Mesendoderm (in vitro differentiated cells): ENCODE data around the gene KIAA0825.

Experiments used
- DNase-seq: peaks from one replicate; pipeline ENCODE4 v3.0.0; 2013
- H2AK5ac ChIP-seq: 2 replicates; pipeline ENCODE4 v1.6.1; 2013; ENCODE audit warnings: low read length, inconsistent platforms
- H2BK120ac ChIP-seq: 2 replicates; pipeline ENCODE4 v1.6.1; 2013; ENCODE audit warnings: low read depth, mild to moderate bottlenecking, low read length, moderate library complexity, mixed read lengths
- H2BK15ac ChIP-seq: replicated peaks from 2 replicates; pipeline ENCODE4 v1.6.1; 2013; ENCODE audit warnings: low read depth, mild to moderate bottlenecking, moderate library complexity
- H2BK5ac ChIP-seq: 2 replicates; pipeline ENCODE4 v1.6.1; 2013; ENCODE audit warnings: low read length, inconsistent platforms
- H3K18ac ChIP-seq: 2 replicates; pipeline ENCODE4 v1.6.1; 2013; ENCODE audit warnings: mild to moderate bottlenecking, low read length, mixed read lengths
- H3K23ac ChIP-seq: one replicate; pipeline ENCODE4 v1.6.1; 2013; ENCODE audit warnings: low read length
- H3K27ac ChIP-seq: 2 replicates; pipeline ENCODE4 v1.5.1; 2013; ENCODE audit warnings: low read depth, mild to moderate bottlenecking, inconsistent platforms, low read length, moderate library complexity
- H3K27me3 ChIP-seq: 2 replicates; pipeline ENCODE4 v1.6.1; 2013; ENCODE audit warnings: low read length, control low read depth, mild to moderate bottlenecking, inconsistent platforms; ENCODE audit not compliant: insufficient read depth, poor library complexity
- H3K36me3 ChIP-seq: 2 replicates; pipeline ENCODE4 v1.6.1; 2013; ENCODE audit warnings: low read length, inconsistent platforms; ENCODE audit not compliant: control insufficient read depth, insufficient read depth
- H3K4ac ChIP-seq: one replicate; pipeline ENCODE4 v1.6.1; 2013; ENCODE audit warnings: low read depth, mild to moderate bottlenecking, low read length, moderate library complexity
- H3K4me1 ChIP-seq: 2 replicates; pipeline ENCODE4 v1.6.1; 2013; ENCODE audit warnings: low read depth, low read length, inconsistent platforms; ENCODE audit not compliant: control insufficient read depth
- H3K4me2 ChIP-seq: 2 replicates; pipeline ENCODE4 v1.6.1; 2013; ENCODE audit warnings: low read length
- H3K4me3 ChIP-seq: 2 replicates; pipeline ENCODE4 v1.5.1; 2013; ENCODE audit warnings: mild to moderate bottlenecking, low read length
- H3K56ac ChIP-seq: one replicate; pipeline ENCODE4 v1.6.1; 2013; ENCODE audit warnings: low read length
- H3K79me1 ChIP-seq: 2 replicates; pipeline ENCODE4 v1.6.1; 2013; ENCODE audit warnings: low read length, inconsistent platforms
- H3K79me2 ChIP-seq: 2 replicates; pipeline ENCODE4 v1.6.1; 2013; ENCODE audit warnings: mild to moderate bottlenecking, low read length; ENCODE audit not compliant: control insufficient read depth, insufficient read depth
- H3K9ac ChIP-seq: 2 replicates; pipeline ENCODE4 v1.6.1; 2013; ENCODE audit warnings: low read length, inconsistent platforms
- H4K5ac ChIP-seq: one replicate; pipeline ENCODE4 v1.6.1; 2013; ENCODE audit warnings: low read length
- H4K8ac ChIP-seq: one replicate; pipeline ENCODE4 v1.6.1; 2013; ENCODE audit warnings: low read depth, mild to moderate bottlenecking, control low read depth, low read length, moderate library complexity
- WGBS: extraction: QIAGEN DNeasy Blood & Tissue Kit; methylation state at CpG from one replicate; pipeline ENCODE4 v1.1.7; 2013; ENCODE audit warnings: low lambda C conversion rate, missing lambda C conversion rate; ENCODE audit not compliant: insufficient coverage; ENCODE audit errors: extremely low coverage; 5-methylcytosine and 5-hydroxymethylcytosine counted together

The KIAA0825 gene

GRCh38 chr5:94499806-94500205, 118.6 kb downstream of the KIAA0825 start:
- no CpG with 5 or more reads among the region's 3 CpGs for WGBS
- no peak overlapping the region for H4K8ac ChIP-seq
- H3K4me3 ChIP-seq, result no peak overlapping the region
- no peak overlapping the region for H4K5ac ChIP-seq
- H3K4ac ChIP-seq, result no peak overlapping the region
- no peak overlapping the region for H3K4me2 ChIP-seq
- no peak overlapping the region for H2BK120ac ChIP-seq
- H2BK15ac ChIP-seq, result no peak overlapping the region
- H3K9ac ChIP-seq, result no peak overlapping the region
- no peaks in the 10 kb centered on the region for H3K4me1 ChIP-seq
- H2BK5ac ChIP-seq, result no peak overlapping the region
- H3K23ac ChIP-seq, result no peak overlapping the region
- no peak for DNase-seq
- H3K27me3 ChIP-seq, result no peaks in the 10 kb centered on the region
- H2AK5ac ChIP-seq, result no peak overlapping the region
- H3K27ac ChIP-seq, result no peak overlapping the region
- H3K79me1 ChIP-seq, result no peaks in the 10 kb centered on the region
- no peaks in the 10 kb centered on the region for H3K36me3 ChIP-seq
- H3K56ac ChIP-seq, result no peak overlapping the region
- H3K18ac ChIP-seq, result no peak overlapping the region
- no peaks in the 10 kb centered on the region for H3K79me2 ChIP-seq

GRCh38 chr5:94498199-94498598, 120.2 kb downstream of the KIAA0825 start:
- H3K4ac ChIP-seq, result no peak overlapping the region
- H4K5ac ChIP-seq, result no peak overlapping the region
- H2AK5ac ChIP-seq, result no peak overlapping the region
- H2BK120ac ChIP-seq, result no peak overlapping the region
- no peak overlapping the region for H4K8ac ChIP-seq
- H3K56ac ChIP-seq, result no peak overlapping the region
- no peak overlapping the region for H3K4me2 ChIP-seq
- DNase-seq, result no peak
- no peak overlapping the region for H3K18ac ChIP-seq
- H3K27ac ChIP-seq, result no peak overlapping the region
- H2BK15ac ChIP-seq, result no peak overlapping the region
- no peaks in the 10 kb centered on the region for H3K27me3 ChIP-seq
- H2BK5ac ChIP-seq, result no peak overlapping the region
- no peaks in the 10 kb centered on the region for H3K79me2 ChIP-seq
- no peak overlapping the region for H3K9ac ChIP-seq
- no peak overlapping the region for H3K23ac ChIP-seq
- no peaks in the 10 kb centered on the region for H3K79me1 ChIP-seq
- H3K4me3 ChIP-seq, result no peak overlapping the region
- H3K36me3 ChIP-seq, result no peaks in the 10 kb centered on the region
- no peaks in the 10 kb centered on the region for H3K4me1 ChIP-seq

DNA sequence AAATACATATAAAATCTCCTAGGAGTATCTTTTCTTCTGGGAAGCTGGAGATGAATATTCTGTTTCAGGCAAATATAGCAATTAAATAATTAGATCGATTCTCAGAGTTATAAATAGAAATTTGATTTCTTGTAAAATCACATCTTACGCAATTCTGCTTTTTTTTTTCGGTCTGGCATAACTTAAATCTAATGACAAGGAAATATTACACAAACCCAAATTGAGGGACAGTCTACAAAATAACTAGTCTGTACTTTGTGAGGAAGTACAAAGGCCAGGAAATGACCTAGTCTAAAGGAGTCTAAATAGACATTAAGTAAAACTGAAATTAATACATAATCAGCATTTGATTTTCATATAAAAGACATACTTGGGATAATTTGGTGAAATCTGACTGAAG, 133.3 kb downstream of the KIAA0825 start:
- Histone ChIP-seq H3K27me3 (no peaks in the 10 kb centered on the region), H2BK120ac (no peak overlapping the region), H4K5ac (no peak overlapping the region), H2BK15ac (no peak overlapping the region), H3K4me1 (no peaks in the 10 kb centered on the region), H2BK5ac (no peak overlapping the region), H4K8ac (no peak overlapping the region), H3K23ac (no peak overlapping the region), H3K18ac (no peak overlapping the region), H3K4ac (no peak overlapping the region), H3K56ac (no peak overlapping the region), H3K9ac (no peak overlapping the region), H3K36me3 (no peaks in the 10 kb centered on the region), H3K4me2 (no peak overlapping the region), H3K79me2 (no peaks in the 10 kb centered on the region), H3K79me1 (no peaks in the 10 kb centered on the region), H3K27ac (no peak overlapping the region), H2AK5ac (no peak overlapping the region), H3K4me3 (no peak overlapping the region)
- WGBS, result no CpG with 5 or more reads among the region's 3 CpGs
- DNase-seq, result no peak

DNA sequence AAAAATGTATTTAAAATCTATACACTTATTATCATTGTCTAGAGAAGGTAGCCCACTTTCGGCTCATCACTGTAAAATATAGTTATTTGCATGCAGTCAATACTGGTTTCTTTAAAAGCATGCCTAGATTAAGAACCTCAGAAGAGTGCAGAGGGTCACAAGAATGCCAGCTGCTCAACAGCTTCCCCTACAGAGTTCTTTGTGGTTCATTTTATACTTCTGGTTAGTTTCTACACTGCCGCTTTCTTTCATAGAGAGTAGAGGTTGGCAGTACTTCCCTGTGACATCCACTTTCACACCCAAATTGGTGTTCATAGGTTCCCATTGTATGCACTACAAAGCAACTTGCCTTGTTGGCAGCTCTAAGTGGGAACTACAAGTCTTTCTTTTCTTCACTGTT, 137.3 kb downstream of the KIAA0825 start:
- Histone ChIP-seq H3K4me1 (no peaks in the 10 kb centered on the region), H2BK15ac (no peak overlapping the region), H3K4me2 (no peak overlapping the region), H3K9ac (no peak overlapping the region), H4K5ac (no peak overlapping the region), H3K27ac (no peak overlapping the region), H3K56ac (no peak overlapping the region), H4K8ac (no peak overlapping the region), H3K23ac (no peak overlapping the region), H3K79me1 (no peaks in the 10 kb centered on the region), H3K4ac (no peak overlapping the region), H2BK120ac (no peak overlapping the region), H3K36me3 (no peaks in the 10 kb centered on the region), H3K27me3 (no peaks in the 10 kb centered on the region), H3K79me2 (no peaks in the 10 kb centered on the region), H2BK5ac (no peak overlapping the region), H3K4me3 (no peak overlapping the region), H2AK5ac (no peak overlapping the region), H3K18ac (no peak overlapping the region)
- DNase-seq, result no peak
- WGBS, result no CpG with 5 or more reads among the region's 2 CpGs

DNA sequence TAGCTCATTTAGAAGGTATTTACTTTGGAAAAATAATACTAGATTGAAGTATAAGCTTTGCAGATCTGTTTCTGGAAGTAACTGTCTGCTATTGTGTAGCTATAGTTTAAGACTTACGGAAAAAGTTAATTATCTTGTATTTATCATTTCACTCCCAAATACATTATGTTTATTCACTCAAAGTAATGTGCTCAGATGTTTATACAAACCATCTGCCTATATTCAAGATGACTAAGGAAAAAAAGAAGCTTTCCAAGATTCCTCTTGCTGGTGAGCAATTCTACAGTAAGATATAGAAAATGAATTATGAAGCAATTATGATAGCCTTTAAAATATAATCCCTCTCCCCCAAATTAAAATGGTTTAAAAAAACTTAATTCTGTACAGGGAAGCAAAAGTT, 137.9 kb downstream of the KIAA0825 start:
- WGBS, result no CpG with 5 or more reads among the region's 1 CpG

GRCh38 chr5:94473936-94474335, 144.5 kb downstream of the KIAA0825 start:
- no peak overlapping the region for H3K18ac ChIP-seq
- H3K79me1 ChIP-seq, result no peaks in the 10 kb centered on the region
- H4K8ac ChIP-seq, result no peak overlapping the region
- no peaks in the 10 kb centered on the region for H3K79me2 ChIP-seq
- DNase-seq, result no peak
- H2BK120ac ChIP-seq, result no peak overlapping the region
- no peak overlapping the region for H3K4ac ChIP-seq
- no peak overlapping the region for H3K4me2 ChIP-seq
- no peak overlapping the region for H4K5ac ChIP-seq
- H3K4me3 ChIP-seq, result no peak overlapping the region
- H2BK5ac ChIP-seq, result no peak overlapping the region
- no peak overlapping the region for H3K27ac ChIP-seq
- H3K9ac ChIP-seq, result no peak overlapping the region
- H2BK15ac ChIP-seq, result no peak overlapping the region
- no peak overlapping the region for H2AK5ac ChIP-seq
- H3K56ac ChIP-seq, result no peak overlapping the region
- H3K4me1 ChIP-seq, result no peaks in the 10 kb centered on the region
- H3K27me3 ChIP-seq, result no peaks in the 10 kb centered on the region
- no peaks in the 10 kb centered on the region for H3K36me3 ChIP-seq
- H3K23ac ChIP-seq, result no peak overlapping the region

More for the DNA sequence above, 137.9 kb downstream of the KIAA0825 start:
- Histone ChIP-seq H2BK15ac (no peak overlapping the region), H3K9ac (no peak overlapping the region), H4K8ac (no peak overlapping the region), H3K4me3 (no peak overlapping the region), H3K56ac (no peak overlapping the region), H4K5ac (no peak overlapping the region), H2BK5ac (no peak overlapping the region), H3K23ac (no peak overlapping the region), H2AK5ac (no peak overlapping the region), H3K36me3 (no peaks in the 10 kb centered on the region), H3K4ac (no peak overlapping the region), H3K4me2 (no peak overlapping the region), H3K4me1 (no peaks in the 10 kb centered on the region), H3K27me3 (no peaks in the 10 kb centered on the region), H2BK120ac (no peak overlapping the region), H3K79me2 (no peaks in the 10 kb centered on the region), H3K18ac (no peak overlapping the region), H3K79me1 (no peaks in the 10 kb centered on the region), H3K27ac (no peak overlapping the region)
- DNase-seq, result no peak
